Right ventricle myocardium superior (tissue), 1 donor: ENCODE data around the gene TMEM138. TPM values are rescaled to one million over a fixed set of nuclear protein-coding genes. Genes with fewer than 3 reads are reported as not detected.

Experiments used
- ATAC-seq: fragments of 200-7000 bp; cut with Tn5 transposase; one replicate; pipeline ENCODE4 v1.9.1; 2020; ENCODE audit warnings: mild to moderate bottlenecking; ENCODE audit not compliant: poor library complexity
- DNase-seq: peaks from one replicate; pipeline ENCODE4 v3.0.0-alpha.2; 2020
- intact Hi-C: fragments of 100-400 bp; cut with DNase I; formaldehyde crosslinking; loops from one replicate; pipeline ENCODE4 v1.11.2; 2022
- long read RNA-seq: library from polyadenylated mRNA; unstranded; transcript quantifications from one replicate; pipeline ENCODE4 v2.0.0, GENCODE V29; 2021
- total RNA-seq: library from RNA; stranded (reverse); fragmentation: NEBNext Ultra II Directional; extraction: Animal tissue kit (Norgen Biotek cat#: 25700); gene quantifications from one replicate; pipeline ENCODE4 v1.2.1, GENCODE V29; 2021
- donor health status: DM: no; HTN: yes; CAD: no; lungs with severe emphysema.

Gene TMEM138
- total RNA-seq: 17.7 TPM
- long read RNA-seq, transcript TMEM138-201 (5 exons, 1,848 nt): major isoform, 9 of 15 reads
- long read RNA-seq, partial matches to known transcripts: 0 of 15 reads
- long read RNA-seq, other reads (novel, unspliced or antisense): 5 of 15 reads

- intact Hi-C loops: no loop called here
- ATAC-seq: peak; percentile 98
- DNase-seq: peak; percentile 96
Observed at GRCh38 chr11:61361741-61362541, at the start of gene TMEM138, which contains the start of gene CYB561A3. Gene TMEM138, plus strand, starts transcription at chr11:61362374. Its CDS starts 2,017 bp downstream, at chr11:61364391. Gene CYB561A3, minus strand, starts transcription at chr11:61361882. Its CDS starts 5,169 bp downstream, at chr11:61356713.

- no peak for DNase-seq
- intact Hi-C loops: no loop called here
- ATAC-seq: no peak
Observed at GRCh38 chr11:61315260-61315659, 46.9 kb upstream of the TMEM138 start.

DNA sequence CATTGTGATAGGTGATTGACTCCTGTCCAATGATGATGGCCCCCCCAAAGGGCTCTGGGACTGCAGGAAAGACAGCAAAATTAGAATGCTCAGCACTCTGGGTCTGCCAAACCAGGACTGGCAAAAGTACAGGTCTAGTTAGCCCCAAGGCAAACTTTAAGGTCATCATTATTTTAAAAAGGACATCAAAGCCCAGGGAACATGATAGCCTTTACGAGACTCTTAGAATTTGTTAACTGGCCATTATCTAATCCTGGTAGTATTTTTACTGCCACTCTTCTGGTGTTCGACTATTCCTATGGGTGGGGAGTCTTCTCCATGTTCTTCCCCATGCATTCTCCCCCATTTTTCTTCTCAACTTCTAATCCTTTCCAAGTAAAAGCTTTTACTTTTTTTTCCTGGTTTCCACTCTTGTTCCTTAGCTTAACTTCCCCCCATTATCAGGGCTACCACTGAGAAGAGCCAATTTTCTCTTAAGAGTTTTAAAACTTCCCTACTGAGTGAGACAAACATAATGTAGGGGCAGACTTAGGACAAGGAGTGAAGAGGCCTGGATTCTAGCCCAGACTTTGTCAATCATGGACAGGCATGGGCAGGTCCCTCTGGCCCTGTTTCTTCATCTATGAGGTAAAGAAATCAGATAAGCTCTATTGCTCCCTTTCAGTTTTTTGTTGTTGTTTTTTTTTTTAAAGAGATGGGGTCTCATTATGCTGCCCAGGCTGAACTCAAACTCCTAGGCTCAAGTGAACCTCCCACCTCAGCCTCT lies 36.3 kb upstream of the TMEM138 start:
- ATAC-seq: peak; percentile 82
- DNase-seq: no peak
- intact Hi-C loops: no loop called here

DNA sequence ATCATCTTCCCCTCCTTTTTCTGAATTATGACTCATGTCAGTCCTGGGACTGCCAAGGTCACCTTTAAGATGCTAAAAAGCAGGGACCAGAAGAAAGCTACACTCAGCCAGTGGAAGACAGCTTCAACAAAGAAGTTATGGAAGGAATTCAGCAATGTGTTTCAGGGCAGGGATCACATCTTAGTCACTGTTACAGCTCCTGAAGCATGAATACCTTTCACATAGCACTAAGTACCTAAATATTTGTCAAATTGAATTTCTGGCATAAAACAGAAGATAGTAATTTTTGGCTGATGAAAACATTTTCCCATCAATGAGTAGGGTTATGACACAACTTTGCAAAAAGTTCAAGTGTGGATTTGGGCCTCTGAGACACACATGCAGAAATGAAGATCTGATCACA lies 34.5 kb upstream of the TMEM138 start:
- DNase-seq (no peak), ATAC-seq (no peak)
- intact Hi-C loops: no loop called here

GRCh38 chr11:61328351-61328750 lies 33.8 kb upstream of the TMEM138 start:
- DNase-seq: no peak
- ATAC-seq: no peak
- intact Hi-C loops: no loop called here

DNA sequence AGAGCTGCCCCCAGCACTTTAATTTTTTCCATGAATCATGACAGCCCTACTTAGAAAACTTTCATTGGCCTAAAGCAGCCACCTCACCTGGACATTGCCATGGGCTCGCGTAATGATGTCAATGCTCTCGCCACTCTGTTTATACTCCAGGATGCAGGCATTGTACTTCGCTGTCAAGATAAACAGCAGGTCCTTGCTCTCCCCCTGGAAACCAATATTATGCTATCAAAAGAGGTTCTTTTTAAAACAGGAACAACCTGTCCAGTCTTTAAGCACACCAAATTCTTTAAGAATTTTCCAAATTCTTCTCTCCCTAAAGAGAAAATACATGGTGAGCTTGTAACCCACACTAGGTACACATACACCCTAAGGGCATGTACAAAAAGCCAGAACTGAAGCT lies 32.3 kb upstream of the TMEM138 start:
- no peak for ATAC-seq
- DNase-seq: no peak
- intact Hi-C loops: no loop called here

GRCh38 chr11:61331651-61332050 lies 30.5 kb upstream of the TMEM138 start:
- no peak for DNase-seq
- intact Hi-C loops: no loop called here

GRCh38 chr11:61332281-61332796 lies 29.8 kb upstream of the TMEM138 start:
- DNase-seq (no peak), ATAC-seq (no peak)
- intact Hi-C loops: no loop called here

More at GRCh38 chr11:61331651-61332050, 30.5 kb upstream of the TMEM138 start:
- ATAC-seq: no peak

DNA sequence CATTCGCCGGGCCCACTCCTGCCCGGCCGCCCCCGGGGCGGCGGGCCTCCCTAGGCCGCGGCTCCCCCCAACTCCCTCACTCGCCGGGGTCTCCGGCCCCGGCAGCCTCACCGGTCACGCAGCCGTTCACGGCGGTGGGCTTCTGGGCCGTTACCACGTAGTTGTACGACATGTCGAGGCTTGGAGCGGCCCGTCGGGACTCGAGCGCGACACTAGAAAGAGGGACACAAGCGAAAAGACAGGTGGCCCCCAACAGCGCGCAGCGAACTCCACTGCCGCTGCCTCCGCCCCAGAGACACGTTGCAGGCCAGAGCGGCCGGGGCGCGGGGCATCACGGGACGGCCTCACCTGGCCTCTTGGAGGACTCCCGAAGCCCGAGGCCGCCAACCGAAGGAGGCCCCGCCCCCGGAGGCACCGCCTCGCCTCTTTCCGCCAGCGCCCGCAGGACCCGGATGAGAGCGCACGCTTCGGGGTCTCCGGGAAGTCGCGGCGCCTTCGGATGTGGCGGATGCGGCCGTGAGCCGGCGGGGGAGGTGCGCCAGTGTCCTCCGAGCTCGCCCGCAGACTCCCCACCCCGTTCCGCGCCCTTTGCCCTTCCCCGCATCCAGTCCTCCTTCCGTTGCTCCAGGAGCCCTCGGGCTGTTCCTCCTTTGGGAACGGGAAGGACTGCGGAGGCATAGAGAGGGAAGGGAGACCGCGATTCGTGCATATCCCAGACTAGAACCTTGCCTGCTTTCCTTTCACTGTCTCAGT lies 29.2 kb upstream of the TMEM138 start, which contains the start of the genes DDB1 and TKFC:
DDB1 (minus strand) TSS at position 309 of the 753 bp plus-strand sequence; CDS start at position 172, 137 bp downstream.
TKFC (plus strand) TSS at position 432 of the 753 bp plus-strand sequence. CDS start 1,501 bp downstream, outside the sequence.
- intact Hi-C loops: no loop called here
- ATAC-seq (peak; percentile 97), DNase-seq (peak; percentile 97)

DNA sequence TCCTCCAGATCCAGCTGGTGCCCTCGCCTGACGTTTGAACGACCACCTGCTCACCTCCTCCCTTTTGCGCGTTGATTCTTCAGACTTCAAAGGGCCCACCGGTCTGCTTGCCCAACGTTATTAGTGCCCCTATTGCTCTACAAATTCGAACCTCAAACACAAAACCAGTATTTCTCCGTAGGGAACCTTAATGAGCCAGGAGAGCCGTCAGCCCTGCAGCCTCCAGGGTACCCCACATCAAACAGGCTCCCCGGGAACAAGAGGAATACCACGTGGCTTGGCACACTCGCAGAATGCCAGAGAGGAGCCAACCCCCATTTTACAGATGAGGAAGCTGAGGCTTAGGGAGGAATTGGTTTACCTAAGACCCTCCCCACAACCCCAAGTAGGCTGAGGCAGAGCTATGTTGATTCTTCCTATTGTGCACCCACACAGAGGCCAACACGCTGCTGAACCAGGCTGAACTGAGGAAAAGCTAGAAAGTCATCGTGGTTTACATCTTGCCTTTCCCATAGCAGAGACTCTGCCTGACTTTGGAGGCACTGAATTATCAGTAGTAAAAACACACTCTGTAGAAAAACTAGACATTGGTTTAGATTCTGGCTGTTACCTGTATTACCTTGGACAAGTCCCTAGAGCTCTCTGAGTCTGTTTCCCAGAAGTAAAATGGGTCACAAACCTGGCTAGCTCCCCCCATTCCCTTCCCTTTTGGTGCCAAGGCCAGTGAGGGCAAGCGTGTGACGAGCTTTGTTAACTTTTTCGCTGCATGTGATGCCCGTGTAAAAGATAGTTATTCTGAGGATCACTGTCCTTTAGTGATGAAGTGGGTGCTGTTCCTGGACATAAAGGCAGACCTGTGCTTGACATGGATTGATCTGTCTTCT lies 28.4 kb upstream of the TMEM138 start:
- intact Hi-C loops: no loop called here
- DNase-seq: no peak
- ATAC-seq: no peak

DNA sequence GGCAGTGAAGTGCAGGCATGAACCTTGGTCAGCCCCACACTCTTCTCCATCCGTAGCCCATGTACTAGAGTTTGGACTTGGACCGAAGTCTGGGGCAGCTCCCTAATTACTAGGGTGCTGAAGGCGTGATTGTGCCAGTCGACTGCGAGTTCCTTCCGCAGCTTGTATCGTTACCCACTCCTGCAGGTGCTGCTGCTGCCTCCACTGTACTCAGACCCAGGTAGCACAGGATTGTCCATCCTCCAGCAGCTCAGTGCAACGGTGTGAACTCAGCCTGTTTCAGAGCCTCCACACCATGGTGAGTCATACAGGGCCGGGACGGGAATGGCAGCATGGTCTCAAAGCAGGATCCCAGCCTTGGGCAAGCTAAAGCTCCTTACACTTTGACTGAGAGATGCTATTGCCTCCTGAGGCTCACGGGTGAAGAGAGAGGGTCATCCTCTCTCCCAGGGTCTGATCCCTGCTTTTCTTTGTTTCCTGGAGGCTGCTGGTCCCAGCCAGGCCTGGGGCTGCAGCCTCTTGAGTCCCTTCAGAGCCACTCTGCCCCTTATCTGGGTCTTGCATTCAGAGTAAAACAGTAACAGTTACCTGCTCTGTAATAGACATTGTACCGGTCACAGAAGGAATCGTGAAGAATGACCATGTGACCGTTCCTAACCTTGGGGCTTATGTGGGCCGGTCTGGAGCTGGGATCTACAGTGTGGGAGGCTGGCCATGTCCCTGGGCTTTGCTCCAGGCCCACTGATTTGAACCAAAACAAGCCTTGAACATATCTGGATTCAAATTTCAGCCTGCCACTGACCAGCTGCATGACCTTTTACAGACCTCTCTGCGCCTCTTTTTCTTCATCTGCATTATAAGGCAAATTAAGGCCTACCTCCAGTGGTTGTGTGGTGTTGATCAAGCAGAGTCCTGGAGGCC lies 27.5 kb upstream of the TMEM138 start:
- intact Hi-C loops: no loop called here
- ATAC-seq (no peak), DNase-seq (no peak)

DNA sequence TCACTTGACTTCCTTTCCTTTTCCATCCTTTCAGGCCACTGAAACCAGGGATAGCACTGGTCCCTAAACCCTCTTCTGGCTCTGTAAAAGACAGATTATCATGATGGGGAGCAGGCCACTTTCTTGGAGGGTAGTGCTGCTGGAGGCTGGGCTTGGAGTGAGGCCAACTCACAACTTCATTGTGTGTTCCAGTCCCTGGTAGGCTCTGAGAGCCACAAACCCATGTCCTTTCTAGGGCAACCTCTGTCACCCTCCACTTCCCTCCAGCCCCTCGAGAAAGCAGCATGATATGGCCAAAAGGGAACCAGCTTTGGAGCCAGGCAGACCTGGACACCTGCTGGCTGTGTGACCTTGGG lies 26.8 kb upstream of the TMEM138 start:
- ATAC-seq (no peak), DNase-seq (no peak)
- intact Hi-C loops: no loop called here

DNA sequence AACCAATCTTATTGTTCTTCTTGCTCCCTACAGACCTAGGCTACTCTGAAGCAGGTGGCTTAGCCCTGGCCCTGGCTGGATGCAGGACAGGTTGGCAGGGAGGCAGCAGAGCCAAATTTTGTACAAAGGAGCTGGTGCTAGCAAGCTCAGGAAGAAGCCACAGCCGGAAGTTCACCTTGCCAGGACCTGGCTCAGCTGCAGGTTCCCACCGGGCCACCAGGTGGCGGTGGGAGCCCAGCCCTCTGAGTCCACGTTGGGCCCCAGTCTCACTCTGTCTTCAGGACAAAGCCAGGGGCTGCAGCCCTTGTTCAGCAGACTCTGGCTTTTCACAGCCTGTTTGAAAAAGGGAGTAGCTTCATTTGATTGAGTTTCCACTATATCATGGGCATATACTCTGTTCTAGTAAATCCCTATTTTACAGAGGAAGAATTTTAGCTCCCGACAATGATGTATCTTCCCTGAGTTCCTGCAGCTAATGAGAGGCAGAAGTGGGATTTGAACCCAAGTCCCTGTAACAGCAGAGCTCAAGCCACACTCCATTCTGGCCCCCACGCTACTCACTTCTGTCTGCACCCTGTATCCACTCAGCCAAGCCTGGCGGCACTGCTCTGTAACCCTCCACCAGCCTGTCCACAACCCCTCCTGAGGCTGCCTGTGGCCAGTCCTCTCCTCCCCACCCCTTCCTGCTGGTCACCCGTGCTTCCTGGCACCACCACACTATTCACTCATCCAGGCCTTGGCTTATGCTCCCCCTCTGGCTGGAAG lies 25.8 kb upstream of the TMEM138 start:
- peak; percentile 68 for ATAC-seq
- intact Hi-C loops: loop anchor here (2.0 kb wide), 1 partner anchor 48 kb away; no protein-coding TSS in a partner anchor
- peak; percentile 86 for DNase-seq

DNA sequence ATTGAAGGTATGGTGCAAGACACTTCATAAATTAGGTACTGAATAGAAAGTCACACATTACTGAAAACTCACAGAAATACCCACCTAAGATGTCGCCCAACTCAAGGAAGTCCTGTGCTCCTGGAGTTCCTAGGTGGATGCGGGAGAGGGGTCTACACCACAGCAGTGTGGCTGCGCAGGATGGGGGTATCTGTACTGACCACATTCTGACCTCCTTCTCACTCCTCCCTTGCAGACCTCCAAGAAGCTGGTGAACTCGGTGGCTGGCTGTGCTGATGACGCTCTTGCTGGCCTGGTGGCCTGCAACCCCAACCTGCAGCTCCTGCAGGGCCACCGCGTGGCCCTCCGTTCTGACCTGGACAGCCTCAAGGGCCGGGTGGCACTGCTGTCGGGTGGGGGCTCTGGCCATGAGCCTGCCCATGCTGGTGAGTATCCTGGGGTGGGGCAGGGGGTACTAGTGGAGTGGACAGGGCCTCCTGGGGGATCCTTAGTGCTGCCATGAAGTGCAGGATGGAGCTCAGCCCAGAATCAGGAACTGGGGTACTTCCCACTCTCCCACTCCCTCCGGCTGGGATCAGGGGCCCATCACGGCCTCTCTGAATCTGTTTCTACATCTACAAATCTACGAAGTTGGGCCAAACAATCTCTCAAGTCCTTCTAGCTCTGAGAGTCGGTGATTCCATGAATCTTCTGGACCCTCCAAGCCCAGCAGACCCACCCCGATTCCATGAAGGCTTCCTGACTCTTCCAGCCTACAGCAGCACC lies 24.3 kb upstream of the TMEM138 start:
- intact Hi-C loops: loop anchor here (2.0 kb wide), 1 partner anchor 47 kb away; no protein-coding TSS in a partner anchor
- ATAC-seq: no peak
- DNase-seq: no peak
